HepG2 (cell line): ENCODE measurements around the gene TIMM13. TPM values are rescaled to one million over a fixed set of nuclear protein-coding genes. Genes with fewer than 3 reads are reported as not detected.
A peak's percentile ranks its signal among the peaks of the same experiment; 100 is the strongest.

Source experiments
- AKAP8 ChIP-seq: sonication (generic); formaldehyde crosslinking; IDR thresholded peaks from 2 replicates; pipeline ENCODE4 v1.5.1; 2020; ENCODE audit warnings: mild to moderate bottlenecking, missing genetic modification reagents
- ARNT2 ChIP-seq: sonication (generic); formaldehyde crosslinking; IDR thresholded peaks from 2 replicates; pipeline ENCODE4 v1.8.0; 2022; ENCODE audit warnings: mild to moderate bottlenecking, low read depth, missing genetic modification reagents, moderate library complexity
- BRD4 ChIP-seq: sonication (generic); formaldehyde crosslinking; IDR thresholded peaks from 2 replicates; pipeline ENCODE4 v1.4.0; 2020; ENCODE audit warnings: missing genetic modification reagents
- CHD2 ChIP-seq: IDR thresholded peaks from 2 replicates; pipeline ENCODE4 v1.6.1; 2011; ENCODE audit warnings: low read depth, low read length, improper control_type of control experiment
- FOXP1 ChIP-seq, 2 experiments: fragments of 450-650 bp in 1 of 2; IDR thresholded peaks; 2 replicates each; pipeline ENCODE4 v1.6.1; 2017 to 2018; ENCODE audit warnings: antibody characterized with exemption in 1 of 2
- HNRNPUL1 ChIP-seq: fragments of 200-400 bp; formaldehyde crosslinking; IDR thresholded peaks from 2 replicates; pipeline ENCODE4 v1.6.1; 2017; ENCODE audit warnings: low read depth, mild to moderate bottlenecking, low read length, moderate library complexity
- PHF21A ChIP-seq: sonication (generic); formaldehyde crosslinking; IDR thresholded peaks from 2 replicates; pipeline ENCODE4 v1.5.0; 2020; ENCODE audit warnings: mild to moderate bottlenecking, missing genetic modification reagents
- TAF15 ChIP-seq: fragments of 200-400 bp; formaldehyde crosslinking; IDR thresholded peaks from one replicate; pipeline ENCODE4 v1.6.1; 2018; ENCODE audit warnings: mild to moderate bottlenecking, low read depth, low read length; ENCODE audit not compliant: poor library complexity, severe bottlenecking
- TBL1XR1 ChIP-seq: fragments of 150-350 bp; IDR thresholded peaks from 2 replicates; pipeline ENCODE4 v1.6.1; 2014; ENCODE audit warnings: borderline replicate concordance, low read length; ENCODE audit not compliant: partially characterized antibody
- ZNF124 ChIP-seq: sonication (generic); formaldehyde crosslinking; IDR thresholded peaks from 2 replicates; pipeline ENCODE4 v1.4.0; 2020; ENCODE audit warnings: missing genetic modification reagents
- ZNF136 ChIP-seq: sonication (generic); formaldehyde crosslinking; IDR thresholded peaks from 2 replicates; pipeline ENCODE4 v1.8.1; 2022; ENCODE audit warnings: low read depth, mild to moderate bottlenecking, moderate library complexity, missing genetic modification reagents
- ZNF251 ChIP-seq: sonication (generic); formaldehyde crosslinking; IDR thresholded peaks from 2 replicates; pipeline ENCODE4 v1.9.0; 2021; ENCODE audit warnings: mild to moderate bottlenecking, missing genetic modification reagents
- ZNF33B ChIP-seq: sonication (generic); formaldehyde crosslinking; IDR thresholded peaks from 2 replicates; pipeline ENCODE4 v1.5.1; 2020; ENCODE audit warnings: mild to moderate bottlenecking, missing genetic modification reagents
- ZNF441 ChIP-seq: sonication (generic); formaldehyde crosslinking; IDR thresholded peaks from 2 replicates; pipeline ENCODE4 v1.7.0; 2021; ENCODE audit warnings: missing genetic modification reagents, borderline replicate concordance
- ZNF543 ChIP-seq: sonication (generic); formaldehyde crosslinking; IDR thresholded peaks from 2 replicates; pipeline ENCODE4 v1.4.0; 2020; ENCODE audit warnings: mild to moderate bottlenecking, missing genetic modification reagents
- ZNF788 ChIP-seq: sonication (generic); formaldehyde crosslinking; IDR thresholded peaks from 2 replicates; pipeline ENCODE4 v1.5.0; 2020; ENCODE audit warnings: mild to moderate bottlenecking, missing genetic modification reagents, borderline replicate concordance
- ZSCAN30 ChIP-seq: sonication (generic); formaldehyde crosslinking; IDR thresholded peaks from 2 replicates; pipeline ENCODE4 v1.5.0; 2020; ENCODE audit warnings: mild to moderate bottlenecking, missing genetic modification reagents
- polyA plus RNA-seq, 8 experiments: library from polyadenylated mRNA; depleted of rRNA in 3 of 8; stranded (reverse) in 7 of 8; unstranded in 1 of 8; fragments of >200 nt; fragmentation: Illumina TruSeq in 4 of 8; extraction: Trizol in 4 of 8; gene quantifications; 2 replicates each; pipeline versions ENCODE4 v1.2.1 to v1.2.3, GENCODE V29; 2011 to 2016; ENCODE audit warnings: low read depth in 4 of 8, missing spikeins in 1 of 8, mixed read lengths in 1 of 8; ENCODE audit not compliant: insufficient read depth in 1 of 8
- total RNA-seq, 5 experiments: library from RNA; depleted of rRNA; stranded (reverse); fragments of >200 nt; fragmentation: Illumina TruSeq; extraction: Trizol; gene quantifications; 2 replicates each; pipeline ENCODE4 v1.2.3, GENCODE V29; 2016; ENCODE audit warnings: low read depth in 1 of 5
- TF ChIP-seq, protein P1 (sequence below): IDR thresholded peaks from 2 replicates; pipeline ENCODE4 v1.6.1; 2012; ENCODE audit warnings: low read depth, low read length, improper control_type of control experiment
- TF ChIP-seq, protein P2 (sequence below), 2 experiments: fragments of 450-650 bp in 1 of 2; sonication (generic) in 1 of 2; formaldehyde crosslinking; IDR thresholded peaks; 2 replicates each; pipeline versions ENCODE4 v1.5.0 to v1.8.0; 2020 to 2022; ENCODE audit warnings: mild to moderate bottlenecking in 1 of 2, missing genetic modification reagents in 1 of 2
- TF ChIP-seq, protein P3 (sequence below): sonication (generic); formaldehyde crosslinking; IDR thresholded peaks from 2 replicates; pipeline ENCODE4 v1.4.0; 2020; ENCODE audit warnings: missing genetic modification reagents
- TF ChIP-seq, protein P4 (sequence below): sonication (generic); formaldehyde crosslinking; IDR thresholded peaks from 2 replicates; pipeline ENCODE4 v1.5.0; 2020; ENCODE audit warnings: missing genetic modification reagents
- TF ChIP-seq, protein P5 (sequence below): sonication (generic); formaldehyde crosslinking; IDR thresholded peaks from 2 replicates; pipeline ENCODE4 v1.4.0; 2020; ENCODE audit warnings: missing genetic modification reagents, low read depth, mild to moderate bottlenecking, borderline replicate concordance

The TIMM13 gene
- total and polyA plus RNA-seq, 2 of the 13 experiments (the other 11 are each of a cell fraction or from before 2014, with no cell fraction given), result 48.4 to 108 TPM

DNA sequence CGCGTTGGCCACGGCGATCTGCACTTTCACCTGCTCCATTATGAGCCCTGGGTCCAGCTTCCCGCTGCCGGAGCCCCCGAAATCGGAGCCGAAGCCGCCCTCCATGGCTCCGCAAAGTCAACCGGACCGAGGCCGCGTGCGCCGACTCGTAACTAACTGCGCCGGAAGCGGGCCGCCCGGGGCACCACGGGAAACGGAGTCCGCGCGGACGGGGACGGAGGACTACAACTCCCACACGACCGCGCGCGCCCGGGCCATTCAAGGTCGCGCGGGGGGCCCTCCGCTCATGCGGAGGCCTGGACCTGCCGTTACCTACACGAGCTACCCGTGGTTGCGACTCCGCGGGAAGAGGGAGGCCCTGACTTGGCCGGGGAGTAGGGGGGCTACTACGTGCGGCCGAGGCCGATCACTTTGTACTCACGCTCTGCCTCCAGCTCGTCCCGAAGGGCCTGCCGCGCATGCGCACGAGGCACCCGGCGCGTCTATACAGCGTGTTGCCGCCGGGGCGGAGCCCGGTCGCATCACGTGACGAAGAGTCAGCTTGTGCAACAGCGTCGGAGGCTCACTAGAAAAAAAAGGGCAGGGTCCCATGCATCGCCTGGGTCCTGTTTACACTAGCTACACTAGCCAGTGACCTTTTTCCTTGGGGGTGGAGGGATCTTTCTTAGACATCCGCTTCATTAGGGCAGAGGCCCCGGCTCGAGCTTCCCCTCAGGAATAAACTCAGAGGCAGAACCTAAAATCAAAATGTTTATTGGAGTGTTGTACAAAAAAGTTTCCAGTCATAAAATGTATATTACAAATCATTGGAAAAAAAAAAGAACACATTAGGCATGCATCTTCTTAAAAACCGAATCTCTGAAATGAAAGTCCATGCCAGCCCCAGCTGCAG lies at the start of gene TIMM13 (continued):
- TF ChIP-seq, protein P1, sequence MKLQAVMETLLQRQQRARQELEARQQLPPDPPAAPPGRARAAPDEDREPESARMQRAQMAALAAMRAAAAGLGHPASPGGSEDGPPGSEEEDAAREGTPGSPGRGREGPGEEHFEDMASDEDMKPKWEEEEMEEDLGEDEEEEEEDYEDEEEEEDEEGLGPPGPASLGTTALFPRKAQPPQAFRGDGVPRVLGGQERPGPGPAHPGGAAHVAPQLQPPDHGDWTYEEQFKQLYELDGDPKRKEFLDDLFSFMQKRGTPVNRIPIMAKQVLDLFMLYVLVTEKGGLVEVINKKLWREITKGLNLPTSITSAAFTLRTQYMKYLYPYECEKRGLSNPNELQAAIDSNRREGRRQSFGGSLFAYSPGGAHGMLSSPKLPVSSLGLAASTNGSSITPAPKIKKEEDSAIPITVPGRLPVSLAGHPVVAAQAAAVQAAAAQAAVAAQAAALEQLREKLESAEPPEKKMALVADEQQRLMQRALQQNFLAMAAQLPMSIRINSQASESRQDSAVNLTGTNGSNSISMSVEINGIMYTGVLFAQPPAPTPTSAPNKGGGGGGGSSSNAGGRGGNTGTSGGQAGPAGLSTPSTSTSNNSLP, result no peak
- TF ChIP-seq, protein P2, sequence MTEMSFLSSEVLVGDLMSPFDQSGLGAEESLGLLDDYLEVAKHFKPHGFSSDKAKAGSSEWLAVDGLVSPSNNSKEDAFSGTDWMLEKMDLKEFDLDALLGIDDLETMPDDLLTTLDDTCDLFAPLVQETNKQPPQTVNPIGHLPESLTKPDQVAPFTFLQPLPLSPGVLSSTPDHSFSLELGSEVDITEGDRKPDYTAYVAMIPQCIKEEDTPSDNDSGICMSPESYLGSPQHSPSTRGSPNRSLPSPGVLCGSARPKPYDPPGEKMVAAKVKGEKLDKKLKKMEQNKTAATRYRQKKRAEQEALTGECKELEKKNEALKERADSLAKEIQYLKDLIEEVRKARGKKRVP (CRISPR knock-in tag; IDR thresholded peaks at IDR 0.05), result peak in 1 of 2 experiments; percentile 83; a peak in 2 of 4 replicates
- TF ChIP-seq HNRNPUL1 (peak; percentile 74), ZNF441 (0 out of 2 replicates have a peak, but pooled peaks have one; percentile 40), AKAP8 (peak; percentile 99), ZNF788 (peak; percentile 92; the same call in 1 of the 2 replicates), CHD2 (no peak; the same call in 1 of the 2 replicates), ZNF33B (CRISPR knock-in tag) (peak; percentile 63; the same call in 1 of the 2 replicates), PHF21A (CRISPR knock-in tag) (peak; percentile 95), ARNT2 (CRISPR knock-in tag) (no peak), ZNF543 (CRISPR knock-in tag) (0 out of 2 replicates have a peak, but pooled peaks have one; percentile 41), FOXP1 (IDR thresholded peaks at IDR 0.05) (no peak), FOXP1 (CRISPR knock-in tag; IDR thresholded peaks at IDR 0.05) (peak; percentile 71), ZNF251 (CRISPR knock-in tag) (no peak), ZNF136 (CRISPR knock-in tag) (peak; percentile 36; the same call in 1 of the 2 replicates), ZNF124 (CRISPR knock-in tag) (no peak), BRD4 (CRISPR knock-in tag) (no peak; the same call in 1 of the 2 replicates), TBL1XR1 (no peak), ZSCAN30 (CRISPR knock-in tag) (no peak), TAF15 (peak; percentile 23)
- TF ChIP-seq, protein P3, sequence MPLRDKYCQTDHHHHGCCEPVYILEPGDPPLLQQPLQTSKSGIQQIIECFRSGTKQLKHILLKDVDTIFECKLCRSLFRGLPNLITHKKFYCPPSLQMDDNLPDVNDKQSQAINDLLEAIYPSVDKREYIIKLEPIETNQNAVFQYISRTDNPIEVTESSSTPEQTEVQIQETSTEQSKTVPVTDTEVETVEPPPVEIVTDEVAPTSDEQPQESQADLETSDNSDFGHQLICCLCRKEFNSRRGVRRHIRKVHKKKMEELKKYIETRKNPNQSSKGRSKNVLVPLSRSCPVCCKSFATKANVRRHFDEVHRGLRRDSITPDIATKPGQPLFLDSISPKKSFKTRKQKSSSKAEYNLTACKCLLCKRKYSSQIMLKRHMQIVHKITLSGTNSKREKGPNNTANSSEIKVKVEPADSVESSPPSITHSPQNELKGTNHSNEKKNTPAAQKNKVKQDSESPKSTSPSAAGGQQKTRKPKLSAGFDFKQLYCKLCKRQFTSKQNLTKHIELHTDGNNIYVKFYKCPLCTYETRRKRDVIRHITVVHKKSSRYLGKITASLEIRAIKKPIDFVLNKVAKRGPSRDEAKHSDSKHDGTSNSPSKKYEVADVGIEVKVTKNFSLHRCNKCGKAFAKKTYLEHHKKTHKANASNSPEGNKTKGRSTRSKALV (CRISPR knock-in tag), result no peak
- TF ChIP-seq, protein P4, sequence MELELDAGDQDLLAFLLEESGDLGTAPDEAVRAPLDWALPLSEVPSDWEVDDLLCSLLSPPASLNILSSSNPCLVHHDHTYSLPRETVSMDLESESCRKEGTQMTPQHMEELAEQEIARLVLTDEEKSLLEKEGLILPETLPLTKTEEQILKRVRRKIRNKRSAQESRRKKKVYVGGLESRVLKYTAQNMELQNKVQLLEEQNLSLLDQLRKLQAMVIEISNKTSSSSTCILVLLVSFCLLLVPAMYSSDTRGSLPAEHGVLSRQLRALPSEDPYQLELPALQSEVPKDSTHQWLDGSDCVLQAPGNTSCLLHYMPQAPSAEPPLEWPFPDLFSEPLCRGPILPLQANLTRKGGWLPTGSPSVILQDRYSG, result peak; percentile 67; the same call in 1 of the 2 replicates
- TF ChIP-seq, protein P5, sequence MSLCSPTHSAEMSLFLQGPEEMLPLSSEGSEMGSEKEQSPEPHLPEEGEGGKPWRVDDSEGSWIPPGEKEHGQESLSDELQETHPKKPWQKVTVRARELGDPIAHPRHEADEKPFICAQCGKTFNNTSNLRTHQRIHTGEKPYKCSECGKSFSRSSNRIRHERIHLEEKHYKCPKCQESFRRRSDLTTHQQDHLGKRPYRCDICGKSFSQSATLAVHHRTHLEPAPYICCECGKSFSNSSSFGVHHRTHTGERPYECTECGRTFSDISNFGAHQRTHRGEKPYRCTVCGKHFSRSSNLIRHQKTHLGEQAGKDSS (CRISPR knock-in tag), result peak; percentile 57; the same call in 1 of the 2 replicates
